Transverse colon (tissue), 4 donors: ENCODE measurements around the gene IGLL1. TPM values are rescaled to one million over a fixed set of nuclear protein-coding genes. Genes with fewer than 3 reads are reported as not detected.

ENCODE experiments used
- DNase-seq: peaks from one replicate; pipeline ENCODE4 v3.0.0-alpha.2; 2019
- H3K27ac ChIP-seq, 4 donors: fragments of 200-600 bp; sonication (generic); 2 replicates each; pipeline ENCODE4 v1.5.1; 2016 to 2018; ENCODE audit warnings: inconsistent platforms in 4 of 4
- H3K27me3 ChIP-seq: fragments of 200-600 bp; sonication (generic); 2 replicates; pipeline ENCODE4 v1.5.1; 2017; ENCODE audit warnings: inconsistent platforms
- H3K36me3 ChIP-seq, 4 donors: fragments of 200-600 bp; sonication (generic); 2 replicates each; pipeline ENCODE4 v1.5.1; 2017 to 2019; ENCODE audit warnings: inconsistent platforms in 4 of 4
- H3K4me1 ChIP-seq, 4 donors: fragments of 200-600 bp; sonication (generic); 2 replicates each; pipeline ENCODE4 v1.5.1; 2017 to 2020; ENCODE audit warnings: inconsistent platforms in 4 of 4
- H3K4me3 ChIP-seq, 4 donors: fragments of 200-600 bp; sonication (generic); 1 replicate in 1 of 4; 2 replicates in 3 of 4; pipeline versions ENCODE4 v1.5.1 to v1.6.1; 2017 to 2019; ENCODE audit warnings: inconsistent platforms in 4 of 4
- H3K9me3 ChIP-seq, 2 donors: fragments of 200-600 bp; sonication (generic); 2 replicates each; pipeline ENCODE4 v1.5.1; 2017 to 2019; ENCODE audit warnings: inconsistent platforms in 2 of 2
- EP300 ChIP-seq: sonication (generic); formaldehyde crosslinking; IDR thresholded peaks from one replicate; pipeline ENCODE4 v1.6.1; 2017; ENCODE audit warnings: antibody characterized with exemption, low read depth
- POLR2A ChIP-seq: fragments of 450-650 bp; IDR thresholded peaks from one replicate; pipeline ENCODE4 v1.6.1; 2016; ENCODE audit warnings: antibody characterized with exemption, mild to moderate bottlenecking, moderate library complexity
- POLR2AphosphoS5 ChIP-seq, 3 donors: sonication (generic); formaldehyde crosslinking; IDR thresholded peaks; one replicate each; pipeline ENCODE4 v1.6.1; 2016; ENCODE audit warnings: antibody characterized with exemption in 3 of 3
- WGBS, 2 donors: methylation state at CpG; one replicate each; pipeline ENCODE4 v1.1.5; 2018; ENCODE audit warnings: low coverage in 1 of 2; 5-methylcytosine and 5-hydroxymethylcytosine counted together
- in situ Hi-C, 4 donors: fragments of 200-750 bp; cut with MboI; loops; one replicate each; pipeline versions ENCODE4 v1.15.0 to v1.15.1; 2017; ENCODE audit warnings: low sequenced_read_pairs in 3 of 4, low pct_ligation_motif_present in 1 of 4, low pct_unique_long_range_greater_than_20kb in 1 of 4
- intact Hi-C: fragments of 100-400 bp; cut with DNase I; formaldehyde crosslinking; loops from one replicate; pipeline ENCODE4 v1.15.1; 2023; ENCODE audit warnings: low total_unique reads
- total RNA-seq, 4 donors: library from RNA; depleted of rRNA; stranded (reverse); fragments of >200 nt; gene quantifications; one replicate each; pipeline ENCODE4 v1.1.0, GENCODE V29; 2016
- TF ChIP-seq, protein P1 (sequence below), 5 experiments: fragments of 200-600 bp in 3 of 5; fragments of 450-650 bp in 2 of 5; sonication (generic) in 3 of 5; IDR thresholded peaks; 1 replicate in 2 of 5; 2 replicates in 3 of 5; pipeline ENCODE4 v1.5.1; 2016 to 2017; ENCODE audit warnings: antibody characterized with exemption in 5 of 5, inconsistent platforms in 3 of 5, mild to moderate bottlenecking in 2 of 5, moderate library complexity in 1 of 5

Gene IGLL1
- total RNA-seq, 4 donors from 2014 or later = not detected

DNA sequence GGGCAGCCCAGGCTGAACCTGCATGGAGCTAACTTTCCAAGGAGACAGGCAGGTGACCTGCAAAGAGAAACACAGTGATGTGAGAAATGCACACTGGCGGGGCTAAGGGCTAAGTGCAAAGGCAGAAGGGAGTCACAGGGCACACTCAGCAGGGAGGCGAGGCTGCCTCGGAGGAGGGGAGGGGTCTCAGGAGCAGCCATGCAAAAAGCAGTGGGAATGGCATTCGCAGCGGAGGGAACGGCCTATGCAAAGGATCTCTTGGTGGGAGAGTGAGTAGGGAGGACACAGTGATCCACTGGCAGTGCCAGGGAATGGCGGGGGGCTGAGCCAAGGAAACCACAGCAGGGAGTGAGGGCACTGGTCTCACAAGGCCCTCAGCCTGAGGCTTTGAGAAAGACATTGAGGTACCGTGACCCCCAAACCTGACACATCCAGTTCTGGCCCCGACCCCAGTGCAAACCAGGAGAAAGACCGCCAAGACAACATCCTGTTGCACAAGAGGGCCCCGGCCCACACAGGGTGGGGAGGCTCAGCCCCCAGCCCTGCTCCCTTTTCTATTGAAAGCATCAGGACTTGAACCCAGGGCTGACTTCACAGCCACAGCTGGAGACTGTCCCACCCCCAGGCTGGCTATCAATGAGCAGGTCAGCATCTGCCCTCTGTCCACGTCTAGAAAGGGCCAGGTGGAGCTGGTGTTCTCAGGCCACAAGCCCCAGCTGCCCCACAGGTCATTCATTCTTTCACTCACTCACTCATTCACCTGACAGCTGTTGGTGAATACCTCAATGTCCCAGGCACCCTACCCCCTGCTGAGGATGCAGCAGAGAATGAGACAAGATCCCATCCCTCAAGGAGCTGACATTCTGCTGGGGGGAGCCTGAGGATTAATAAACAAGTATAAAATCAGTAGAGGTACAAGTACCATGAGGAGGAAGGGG is 50.7 kb downstream of the IGLL1 start:
- Histone ChIP-seq H3K36me3 (no peaks in the 10 kb centered on the region), H3K4me3 (no peak overlapping the region), H3K9me3 (no peaks in the 10 kb centered on the region), H3K4me1 (peaks cover 3 to 16% (median 11%) of the 10 kb centered on the region in 4 donors), H3K27me3 (no peaks in the 10 kb centered on the region), H3K27ac (no peak overlapping the region)
- no peak for DNase-seq
- TF ChIP-seq EP300 (no peak), POLR2AphosphoS5 (IDR thresholded peaks at IDR 0.05) (no peak), POLR2A (no peak)
- TF ChIP-seq, protein P1, sequence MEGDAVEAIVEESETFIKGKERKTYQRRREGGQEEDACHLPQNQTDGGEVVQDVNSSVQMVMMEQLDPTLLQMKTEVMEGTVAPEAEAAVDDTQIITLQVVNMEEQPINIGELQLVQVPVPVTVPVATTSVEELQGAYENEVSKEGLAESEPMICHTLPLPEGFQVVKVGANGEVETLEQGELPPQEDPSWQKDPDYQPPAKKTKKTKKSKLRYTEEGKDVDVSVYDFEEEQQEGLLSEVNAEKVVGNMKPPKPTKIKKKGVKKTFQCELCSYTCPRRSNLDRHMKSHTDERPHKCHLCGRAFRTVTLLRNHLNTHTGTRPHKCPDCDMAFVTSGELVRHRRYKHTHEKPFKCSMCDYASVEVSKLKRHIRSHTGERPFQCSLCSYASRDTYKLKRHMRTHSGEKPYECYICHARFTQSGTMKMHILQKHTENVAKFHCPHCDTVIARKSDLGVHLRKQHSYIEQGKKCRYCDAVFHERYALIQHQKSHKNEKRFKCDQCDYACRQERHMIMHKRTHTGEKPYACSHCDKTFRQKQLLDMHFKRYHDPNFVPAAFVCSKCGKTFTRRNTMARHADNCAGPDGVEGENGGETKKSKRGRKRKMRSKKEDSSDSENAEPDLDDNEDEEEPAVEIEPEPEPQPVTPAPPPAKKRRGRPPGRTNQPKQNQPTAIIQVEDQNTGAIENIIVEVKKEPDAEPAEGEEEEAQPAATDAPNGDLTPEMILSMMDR (IDR thresholded peaks at IDR 0.05) = no peak
- intact Hi-C loops (no loop called here), in situ Hi-C loops (loop anchor here in 1 of 4 donors (25.0 kb wide), 2 partner anchors 217 to 308 kb away; partner anchors contain the start of gene DERL3)
- WGBS, 2 donors = 77 to 92% methylated on average over 5 to 12 of the region's 12 CpGs

DNA sequence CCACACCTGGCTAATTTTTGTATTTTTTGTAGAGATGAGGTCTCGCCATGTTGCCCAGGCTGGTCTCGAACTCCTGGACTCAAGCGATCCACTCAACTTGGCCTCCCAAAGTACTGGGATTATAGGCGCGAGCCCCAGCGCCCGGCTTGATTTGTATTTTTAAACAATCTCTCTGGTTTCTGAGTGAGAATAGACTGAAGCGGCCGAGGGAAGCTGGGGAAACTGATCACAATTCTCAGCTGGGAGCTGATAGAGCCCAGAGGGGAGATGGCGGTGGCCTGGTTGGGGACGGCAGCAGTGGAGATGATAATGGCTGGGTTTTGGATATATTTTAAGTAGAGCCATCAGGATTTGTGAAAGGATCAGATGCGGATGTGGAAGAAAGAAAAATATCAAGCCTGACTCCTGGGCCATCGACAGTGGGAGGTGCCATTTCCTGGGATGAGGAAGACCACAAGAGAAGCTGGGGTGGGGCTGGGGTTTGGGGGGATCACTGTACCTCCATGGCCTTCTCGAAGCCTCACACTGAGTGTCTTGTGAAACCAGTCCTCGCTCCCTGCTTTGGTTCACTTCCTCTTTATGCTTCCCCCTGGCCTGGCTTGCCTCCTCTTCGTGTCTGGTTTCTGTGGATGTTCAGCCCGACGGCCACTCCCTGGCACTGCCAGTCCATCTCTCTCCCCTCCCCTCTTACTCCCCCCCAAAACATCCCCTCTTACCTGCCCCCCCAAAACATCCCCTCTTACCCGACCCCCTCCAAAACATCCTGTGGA is 51.9 kb downstream of the IGLL1 start:
- Histone ChIP-seq H3K4me3 (no peak overlapping the region), H3K27me3 (no peaks in the 10 kb centered on the region), H3K9me3 (no peaks in the 10 kb centered on the region), H3K27ac (no peak overlapping the region), H3K4me1 (peaks cover 0 to 9% (median under 1%) of the 10 kb centered on the region in 4 donors), H3K36me3 (no peaks in the 10 kb centered on the region)
- DNase-seq = no peak
- intact Hi-C loops (no loop called here), in situ Hi-C loops (loop anchor here in 1 of 4 donors (25.0 kb wide), 2 partner anchors 216 to 309 kb away; partner anchors contain the start of gene DERL3)
- TF ChIP-seq POLR2A = no peak
- no peak for TF ChIP-seq POLR2AphosphoS5 (IDR thresholded peaks at IDR 0.05)
- TF ChIP-seq EP300 = no peak
- TF ChIP-seq, protein P1 (IDR thresholded peaks at IDR 0.05) = no peak
- 60 to 77% methylated on average over 2 to 19 of the region's 19 CpGs for WGBS, 2 donors

DNA sequence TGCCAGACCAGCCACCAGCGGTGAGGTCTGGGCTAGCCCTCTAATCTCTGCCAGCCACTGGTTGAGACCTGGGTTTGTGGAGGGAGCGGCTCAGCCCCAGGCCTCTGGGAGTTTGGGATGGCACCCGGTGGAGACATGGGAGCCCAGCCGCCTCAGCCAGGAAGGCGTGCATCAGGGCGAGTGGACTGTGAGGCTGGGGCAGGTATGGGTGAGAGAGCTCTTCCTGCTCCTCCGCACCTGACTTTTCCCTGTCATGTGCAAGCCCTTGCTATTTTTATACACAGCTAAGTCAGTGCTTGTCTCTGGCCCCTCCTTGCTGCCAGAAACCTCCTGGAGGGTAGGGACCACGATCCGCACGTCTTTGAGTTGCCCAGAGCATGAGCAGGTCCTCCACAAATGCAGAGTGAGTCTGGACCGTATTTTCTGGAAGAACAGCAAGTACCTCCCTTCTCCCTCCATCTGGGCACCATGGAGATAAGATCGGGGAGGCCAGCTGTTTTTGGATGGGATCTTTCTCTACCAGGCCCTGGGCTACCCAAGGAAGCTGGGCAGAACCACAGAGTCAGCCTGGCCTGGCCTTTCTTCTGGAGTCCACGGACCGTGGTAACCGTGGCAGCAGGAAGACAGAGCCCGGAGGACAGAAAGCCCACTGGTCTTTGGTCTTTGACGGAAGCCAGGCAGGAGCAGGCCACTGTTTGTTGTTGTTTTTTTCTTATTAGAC is 53.3 kb downstream of the IGLL1 start:
- H3K27ac ChIP-seq = no peak overlapping the region
- H3K4me3 ChIP-seq = no peak overlapping the region
- intact Hi-C loops = no loop called here
- H3K36me3 ChIP-seq = no peaks in the 10 kb centered on the region
- in situ Hi-C loops = loop anchor here in 1 of 4 donors (25.0 kb wide), 2 partner anchors 214 to 311 kb away; partner anchors contain the start of gene DERL3
- H3K9me3 ChIP-seq = no peaks in the 10 kb centered on the region
- no peaks in the 10 kb centered on the region for H3K27me3 ChIP-seq
- peaks cover 4 to 18% (median 11%) of the 10 kb centered on the region in 4 donors for H3K4me1 ChIP-seq
- TF ChIP-seq POLR2AphosphoS5 (IDR thresholded peaks at IDR 0.05) = no peak
- 93% methylated on average over 17 of the region's 17 CpGs; no CpG with 5 or more reads in 1 of the 2 donors for WGBS, 2 donors
- no peak for DNase-seq

DNA sequence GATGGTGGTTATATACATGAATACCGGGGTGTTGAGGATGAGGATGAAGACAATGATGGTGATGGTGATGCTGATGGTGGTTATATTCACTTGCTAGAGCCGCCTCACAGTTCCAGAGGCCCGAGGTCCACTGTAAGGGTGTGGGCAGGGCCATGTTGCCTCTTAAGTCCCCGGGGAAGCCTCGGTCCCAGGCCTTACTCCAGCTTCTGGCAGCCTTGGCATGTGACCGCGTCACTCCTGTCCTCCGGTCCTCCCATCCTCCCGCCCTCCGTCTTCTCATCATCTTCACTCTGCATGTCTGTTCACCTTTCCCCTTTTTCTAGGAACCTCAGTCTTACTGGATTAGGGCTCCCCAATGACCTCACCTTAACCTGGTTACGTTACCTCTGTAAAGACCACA is 54.6 kb downstream of the IGLL1 start:
- Histone ChIP-seq H3K9me3 (no peaks in the 10 kb centered on the region), H3K4me3 (no peak overlapping the region), H3K4me1 (peaks cover 13 to 29% (median 22%) of the 10 kb centered on the region in 4 donors), H3K27ac (no peak overlapping the region), H3K27me3 (no peaks in the 10 kb centered on the region), H3K36me3 (no peaks in the 10 kb centered on the region)
- no peak for DNase-seq
- in situ Hi-C loops = loop anchor here in 1 of 4 donors (25.0 kb wide), 2 partner anchors 213 to 312 kb away; partner anchors contain the start of gene DERL3
- intact Hi-C loops = no loop called here
- 83 to 88% methylated on average over 4 to 11 of the region's 11 CpGs for WGBS, 2 donors
- no peak for TF ChIP-seq POLR2A
- TF ChIP-seq, protein P1 (IDR thresholded peaks at IDR 0.05) = no peak
- TF ChIP-seq POLR2AphosphoS5 (IDR thresholded peaks at IDR 0.05) = no peak
- no peak for TF ChIP-seq EP300
